PC-9 (cell line): ENCODE data around the gene AQP12A.

Source experiments
- CTCF ChIP-seq: fragments of 200-600 bp; sonication (generic); conservative IDR thresholded peaks from 2 replicates; pipeline ENCODE4 v1.6.1; 2017; ENCODE audit warnings: mixed run types, antibody characterized with exemption, mild to moderate bottlenecking, moderate library complexity
- EZH2 ChIP-seq: fragments of 200-600 bp; sonication (generic); IDR thresholded peaks from 2 replicates; pipeline ENCODE4 v1.8.0; 2017; ENCODE audit warnings: antibody characterized with exemption, low read depth

GRCh38 chr2:240670402-240670801, 21.3 kb upstream of the AQP12A start:
- TF ChIP-seq CTCF (no peak), EZH2 (no peak)
